LNCAP (cell line): ENCODE results near the gene TMEM131L.
A peak's percentile ranks its signal among the peaks of the same experiment; 100 is the strongest.

Source experiments
- TF ChIP-seq, protein P1 (sequence below): fragments of 450-650 bp; IDR thresholded peaks from 2 replicates; pipeline ENCODE4 v1.5.1; 2017; ENCODE audit warnings: mild to moderate bottlenecking

The TMEM131L gene

DNA sequence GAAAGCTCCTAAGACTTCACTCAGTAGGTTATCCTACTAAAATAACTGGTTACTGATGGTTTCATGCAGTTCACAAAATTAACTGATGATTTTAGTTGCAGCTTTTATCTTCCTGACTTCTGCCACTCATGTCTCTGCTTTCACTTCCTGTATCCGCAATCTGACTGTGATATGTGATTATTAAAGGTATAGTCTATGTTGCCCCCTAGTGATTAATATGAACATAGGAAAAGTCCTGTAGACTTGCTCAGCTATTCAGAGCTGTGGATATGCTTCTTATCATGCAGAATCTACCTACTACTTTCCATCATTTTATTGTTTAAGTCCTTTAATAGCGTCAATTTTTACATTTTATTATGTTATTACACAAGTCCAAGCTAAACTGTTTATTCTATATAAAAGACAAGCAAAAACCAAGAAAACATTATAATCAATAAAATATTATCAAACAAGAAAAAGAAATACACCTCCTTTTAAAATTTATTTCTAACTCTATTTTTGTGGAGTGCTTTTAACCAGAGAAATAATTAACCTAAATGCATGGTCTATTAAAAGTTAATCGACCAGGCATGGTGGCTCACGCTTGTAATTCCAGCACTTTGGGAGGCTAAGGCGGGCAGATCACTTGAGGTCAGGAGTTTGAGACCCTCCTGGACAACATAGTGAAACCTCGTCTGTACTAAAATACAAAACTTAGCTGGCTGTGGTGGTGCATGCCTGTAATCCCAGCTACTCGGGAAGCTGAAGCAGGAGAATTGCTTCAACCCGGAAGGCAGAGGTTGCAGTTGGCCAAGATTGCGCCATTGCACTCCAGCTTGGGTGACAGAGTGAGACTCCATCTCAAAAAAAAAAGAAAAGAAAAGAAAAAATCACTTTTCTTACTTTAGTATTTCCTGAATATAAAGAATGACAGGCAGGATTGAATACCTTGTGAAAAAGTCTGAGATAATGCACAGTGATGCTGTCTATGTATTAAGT is 177.5 kb downstream of the TMEM131L start:
- TF ChIP-seq, protein P1, sequence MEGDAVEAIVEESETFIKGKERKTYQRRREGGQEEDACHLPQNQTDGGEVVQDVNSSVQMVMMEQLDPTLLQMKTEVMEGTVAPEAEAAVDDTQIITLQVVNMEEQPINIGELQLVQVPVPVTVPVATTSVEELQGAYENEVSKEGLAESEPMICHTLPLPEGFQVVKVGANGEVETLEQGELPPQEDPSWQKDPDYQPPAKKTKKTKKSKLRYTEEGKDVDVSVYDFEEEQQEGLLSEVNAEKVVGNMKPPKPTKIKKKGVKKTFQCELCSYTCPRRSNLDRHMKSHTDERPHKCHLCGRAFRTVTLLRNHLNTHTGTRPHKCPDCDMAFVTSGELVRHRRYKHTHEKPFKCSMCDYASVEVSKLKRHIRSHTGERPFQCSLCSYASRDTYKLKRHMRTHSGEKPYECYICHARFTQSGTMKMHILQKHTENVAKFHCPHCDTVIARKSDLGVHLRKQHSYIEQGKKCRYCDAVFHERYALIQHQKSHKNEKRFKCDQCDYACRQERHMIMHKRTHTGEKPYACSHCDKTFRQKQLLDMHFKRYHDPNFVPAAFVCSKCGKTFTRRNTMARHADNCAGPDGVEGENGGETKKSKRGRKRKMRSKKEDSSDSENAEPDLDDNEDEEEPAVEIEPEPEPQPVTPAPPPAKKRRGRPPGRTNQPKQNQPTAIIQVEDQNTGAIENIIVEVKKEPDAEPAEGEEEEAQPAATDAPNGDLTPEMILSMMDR, result peak; percentile 55

DNA sequence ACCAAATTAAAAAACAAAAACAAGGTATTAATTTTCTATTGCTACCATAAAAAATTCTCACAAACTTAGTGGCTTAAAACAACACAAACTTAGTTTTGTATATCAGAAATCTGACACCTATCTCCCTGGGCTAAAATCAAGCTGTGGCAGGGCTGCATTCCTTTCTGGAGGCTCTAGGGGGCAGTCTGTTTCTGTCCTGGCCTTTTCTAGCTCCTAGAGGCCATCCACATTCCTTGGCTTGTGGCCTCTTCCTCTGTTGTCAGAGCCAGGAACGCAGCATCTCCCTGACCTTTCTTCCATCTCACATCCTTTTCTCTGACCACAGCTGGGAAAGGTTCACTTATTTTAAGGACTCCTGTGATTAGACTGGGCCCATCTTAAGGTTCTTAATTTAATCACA is 179.0 kb downstream of the TMEM131L start:
- TF ChIP-seq, protein P1, result no peak

DNA sequence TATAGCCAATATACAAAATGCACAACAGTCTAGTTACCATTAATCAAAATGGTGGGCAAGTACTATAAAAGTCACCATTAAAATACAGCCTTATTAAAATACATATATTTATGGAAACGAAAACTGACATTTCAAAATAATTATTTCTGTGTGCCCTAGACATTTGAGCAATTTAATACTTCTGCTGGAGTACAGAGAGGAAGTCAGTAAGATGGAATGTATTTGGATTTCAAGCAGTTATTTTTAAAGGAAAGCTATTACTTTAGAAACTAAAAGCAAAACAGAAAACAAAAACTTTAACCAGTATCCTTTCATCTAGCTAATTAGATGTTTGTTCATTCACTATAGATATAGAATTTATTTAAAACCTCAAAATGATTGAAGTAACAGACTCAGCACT is 180.1 kb downstream of the TMEM131L start:
- TF ChIP-seq, protein P1, result no peak

DNA sequence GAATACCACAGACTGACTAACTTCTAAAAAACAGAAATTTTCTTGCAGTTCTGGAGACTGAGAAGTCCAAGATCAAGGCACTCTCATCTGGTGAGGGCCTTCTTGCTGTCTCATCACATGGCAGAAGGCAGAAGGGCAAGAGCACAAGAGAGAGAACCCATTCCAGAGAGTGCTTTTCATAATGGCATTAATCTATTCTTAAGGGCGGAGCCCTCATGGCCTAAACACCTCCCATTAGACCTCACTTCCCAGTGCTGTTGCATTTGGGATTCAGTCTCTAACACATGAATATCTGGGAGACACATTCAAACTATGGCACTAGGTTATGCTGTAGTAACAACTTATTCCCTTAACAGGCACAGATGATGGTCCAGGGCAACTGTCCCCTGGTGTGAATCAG is 180.8 kb downstream of the TMEM131L start:
- TF ChIP-seq, protein P1, result no peak

DNA sequence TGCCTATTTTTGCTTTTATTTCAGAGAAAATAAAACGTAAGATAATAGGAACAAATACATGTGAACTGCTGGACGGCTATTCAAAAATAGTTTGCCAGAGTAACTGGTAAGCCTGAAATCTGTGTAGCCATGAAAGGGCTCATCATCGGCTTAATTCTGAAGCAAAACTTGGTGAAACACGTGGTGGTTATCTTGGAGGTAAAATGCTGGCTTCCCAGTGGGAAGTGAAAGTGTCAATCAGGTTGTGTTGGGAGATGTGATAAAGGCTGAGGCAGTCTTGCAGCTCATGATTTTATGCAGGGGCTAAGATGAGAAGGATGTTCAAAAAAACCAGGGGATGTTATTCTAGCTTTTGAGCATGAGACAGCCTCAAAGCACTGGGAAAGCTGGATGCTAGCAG is 181.8 kb downstream of the TMEM131L start:
- TF ChIP-seq, protein P1, result no peak

DNA sequence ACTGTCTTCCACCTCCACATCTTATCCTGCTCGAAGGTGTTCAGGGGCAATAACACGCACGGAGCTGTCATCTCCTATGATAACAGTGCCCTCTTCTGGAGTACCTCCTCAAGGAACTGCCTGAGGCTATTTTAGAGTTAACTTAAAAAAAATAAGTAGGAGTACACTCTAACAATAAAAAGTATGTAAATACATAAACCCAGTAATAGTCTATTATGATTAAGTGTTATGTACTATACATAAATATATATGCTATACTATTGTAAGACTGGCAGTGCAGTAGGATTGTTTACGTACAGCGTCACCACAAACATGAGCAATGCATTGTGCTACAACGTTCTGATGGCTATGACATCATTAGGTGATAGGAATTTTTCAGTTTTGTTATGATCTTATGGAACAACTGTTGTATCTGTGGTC is 183.4 kb downstream of the TMEM131L start:
- TF ChIP-seq, protein P1, result peak; percentile 66

DNA sequence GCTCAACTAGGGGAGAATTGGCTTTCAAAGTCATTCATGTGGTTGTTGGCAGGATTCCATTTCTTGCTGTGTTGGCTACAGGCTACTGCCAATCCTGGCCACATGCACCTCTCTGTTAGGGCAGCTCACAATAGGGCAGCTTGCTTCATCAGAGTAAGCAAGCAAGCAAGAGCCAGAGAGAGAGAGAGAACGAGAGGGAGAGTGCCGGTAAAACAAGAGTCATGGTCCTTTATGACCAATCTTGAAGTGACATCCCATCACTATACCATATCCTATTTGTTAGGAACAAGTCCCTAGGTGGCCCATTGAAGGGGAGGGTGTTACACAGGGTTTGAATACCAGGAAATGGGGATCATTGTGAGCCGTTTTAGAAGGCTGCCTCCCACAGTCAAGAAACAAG is 185.0 kb downstream of the TMEM131L start:
- TF ChIP-seq, protein P1, result no peak
